Lower leg skin (tissue), 4 donors: ENCODE measurements around the gene AVEN. TPM values are rescaled to one million over a fixed set of nuclear protein-coding genes. Genes with fewer than 3 reads are reported as not detected.

ENCODE experiments used
- DNase-seq, 2 donors: peaks; one replicate each; pipeline ENCODE4 v3.0.0-alpha.2; 2019; ENCODE audit warnings: low spot score in 2 of 2
- H3K4me3 ChIP-seq: fragments of 200-600 bp; sonication (generic); 2 replicates; pipeline ENCODE4 v1.5.1; 2017; ENCODE audit warnings: mild to moderate bottlenecking, low read depth; ENCODE audit not compliant: poor library complexity, severe bottlenecking
- CTCF ChIP-seq, 3 donors: fragments of 450-650 bp; IDR thresholded peaks; one replicate each; pipeline ENCODE4 v1.5.1; 2016; ENCODE audit warnings: antibody characterized with exemption in 3 of 3, mild to moderate bottlenecking in 3 of 3, moderate library complexity in 2 of 3
- POLR2A ChIP-seq, 2 donors: fragments of 450-650 bp; IDR thresholded peaks; one replicate each; pipeline ENCODE4 v1.6.1; 2016 to 2017; ENCODE audit warnings: antibody characterized with exemption in 2 of 2, mild to moderate bottlenecking in 1 of 2, moderate library complexity in 1 of 2
- WGBS, 2 donors: methylation state at CpG; one replicate each; pipeline ENCODE4 v1.1.5; 2018; 5-methylcytosine and 5-hydroxymethylcytosine counted together
- intact Hi-C: fragments of 100-400 bp; cut with DNase I; formaldehyde crosslinking; loops from one replicate; pipeline ENCODE4 v1.15.0; 2023; ENCODE audit warnings: low total_unique reads
- total RNA-seq, 4 donors: library from RNA; depleted of rRNA; stranded (reverse); fragments of >200 nt; gene quantifications; one replicate each; pipeline ENCODE4 v1.1.0, GENCODE V29; 2016

The AVEN gene
- total RNA-seq, 4 donors from 2014 or later: 9.7 to 17.0 (median 12.9) TPM

GRCh38 chr15:33834892-33835743 is 203.9 kb downstream of the AVEN start:
- 50 to 51% methylated on average over 9 of the region's 9 CpGs for WGBS, 2 donors
- no peak for DNase-seq
- no peak overlapping the region for H3K4me3 ChIP-seq
- intact Hi-C loops: no loop called here
- no peak for TF ChIP-seq POLR2A (IDR thresholded peaks at IDR 0.05)
- no peak for TF ChIP-seq CTCF (IDR thresholded peaks at IDR 0.05)

- WGBS, 2 donors: 85 to 89% methylated on average over 7 of the region's 7 CpGs
- TF ChIP-seq POLR2A (IDR thresholded peaks at IDR 0.05): no peak
- no peak for TF ChIP-seq CTCF (IDR thresholded peaks at IDR 0.05)
- DNase-seq: no peak
- H3K4me3 ChIP-seq: no peak overlapping the region
- intact Hi-C loops: no loop called here
Measured at GRCh38 chr15:33831646-33832045, 207.4 kb downstream of the AVEN start.

GRCh38 chr15:33830351-33830750 is 208.7 kb downstream of the AVEN start:
- intact Hi-C loops: no loop called here
- WGBS, 2 donors: 58 to 61% methylated on average over 4 of the region's 4 CpGs
- no peak for TF ChIP-seq CTCF (IDR thresholded peaks at IDR 0.05)
- TF ChIP-seq POLR2A (IDR thresholded peaks at IDR 0.05): no peak
- H3K4me3 ChIP-seq: no peak overlapping the region
- DNase-seq: no peak

- intact Hi-C loops: no loop called here
- no peak overlapping the region for H3K4me3 ChIP-seq
- WGBS, 2 donors: 75 to 82% methylated on average over 4 of the region's 4 CpGs
- TF ChIP-seq POLR2A (IDR thresholded peaks at IDR 0.05) (no peak), CTCF (IDR thresholded peaks at IDR 0.05) (no peak)
- DNase-seq: no peak
Measured at GRCh38 chr15:33826201-33826600, 212.8 kb downstream of the AVEN start.

- no peak for DNase-seq
- TF ChIP-seq CTCF (IDR thresholded peaks at IDR 0.05): no peak
- no peak for TF ChIP-seq POLR2A (IDR thresholded peaks at IDR 0.05)
- no peak overlapping the region for H3K4me3 ChIP-seq
- WGBS, 2 donors: 93 to 97% methylated on average over 8 of the region's 8 CpGs
- intact Hi-C loops: no loop called here
Measured at GRCh38 chr15:33825453-33825852, 213.6 kb downstream of the AVEN start.
